Thoracic aorta (tissue), 2 donors: Measurements from ENCODE around the gene FBXO42. TPM values are rescaled to one million over a fixed set of nuclear protein-coding genes. Genes with fewer than 3 reads are reported as not detected.
"Not testable (repeated sequence)": the region's sequence is repeated elsewhere in the genome, so short reads cannot be mapped to it uniquely, and the experiment has no call there.

Source experiments
- ATAC-seq: fragments of 150-250 bp; one replicate; pipeline ENCODE4 v1.8.0; 2017; ENCODE audit warnings: low read depth; ENCODE audit not compliant: insufficient number of reproducible peaks, low FRiP score
- DNase-seq: peaks from one replicate; pipeline ENCODE4 v3.0.0-alpha.2; 2020; ENCODE audit warnings: low spot score
- H3K27ac ChIP-seq, 2 donors: fragments of 200-600 bp; sonication (generic); 1 replicate in 1 of 2; 2 replicates in 1 of 2; pipeline ENCODE4 v1.5.1; 2016; ENCODE audit warnings: mild to moderate bottlenecking in 2 of 2, moderate library complexity in 2 of 2
- H3K27me3 ChIP-seq: fragments of 200-600 bp; sonication (generic); replicated peaks from 2 replicates; pipeline ENCODE4 v1.6.0; 2016; ENCODE audit warnings: mild to moderate bottlenecking; ENCODE audit not compliant: insufficient read depth
- H3K36me3 ChIP-seq: fragments of 200-600 bp; sonication (generic); one replicate; pipeline ENCODE4 v1.5.1; 2016
- H3K4me1 ChIP-seq, 2 donors: fragments of 200-600 bp; sonication (generic); 1 replicate in 1 of 2; 2 replicates in 1 of 2; pipeline versions ENCODE4 v1.5.1 to v1.6.0; 2016; ENCODE audit warnings: low read depth in 2 of 2, mild to moderate bottlenecking in 1 of 2; ENCODE audit not compliant: control insufficient read depth in 1 of 2
- H3K4me3 ChIP-seq: fragments of 200-600 bp; sonication (generic); 2 replicates; pipeline ENCODE4 v1.5.1; 2016; ENCODE audit warnings: mild to moderate bottlenecking
- H3K9me3 ChIP-seq: fragments of 200-600 bp; sonication (generic); 2 replicates; pipeline ENCODE4 v1.5.1; 2016
- total RNA-seq, 2 donors: library from RNA; depleted of rRNA; stranded (reverse); fragments of >200 nt; gene quantifications; one replicate each; pipeline versions ENCODE4 v1.1.0 to v1.2.3, GENCODE V29; 2016
- TF ChIP-seq, protein P1 (sequence below): fragments of 200-600 bp; sonication (generic); IDR thresholded peaks from one replicate; pipeline ENCODE4 v1.5.1; 2019; ENCODE audit warnings: antibody characterized with exemption

FBXO42 gene
- total RNA-seq, 2 donors from 2014 or later: 71.2 to 72.2 TPM

DNA sequence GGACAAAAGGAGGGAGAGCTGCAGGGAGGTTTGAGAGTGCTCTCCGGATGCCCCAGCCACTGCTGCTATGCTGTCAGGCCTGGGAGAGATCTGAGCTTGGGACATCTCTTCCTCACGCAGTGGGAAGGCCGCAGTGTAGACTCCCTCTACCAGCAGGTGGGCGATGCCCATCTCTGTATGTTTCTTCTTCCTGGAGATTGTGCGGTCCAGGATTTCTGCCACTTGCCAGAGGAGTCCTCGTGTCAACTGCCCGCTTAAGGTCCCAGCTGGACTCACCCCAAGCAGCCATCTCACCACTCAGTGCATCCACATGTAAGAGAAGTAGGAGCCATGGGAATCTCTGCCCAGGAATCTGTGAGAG is 126.2 kb downstream of the FBXO42 start:
- H3K36me3 ChIP-seq: no peaks in the 10 kb centered on the region
- no peaks in the 10 kb centered on the region for H3K9me3 ChIP-seq
- DNase-seq (no peak), ATAC-seq (no peak)
- H3K4me1 ChIP-seq: peaks cover 0 to 8% of the 10 kb centered on the region in 2 donors
- no peaks in the 10 kb centered on the region for H3K27me3 ChIP-seq
- H3K27ac ChIP-seq: no peak overlapping the region
- TF ChIP-seq, protein P1, sequence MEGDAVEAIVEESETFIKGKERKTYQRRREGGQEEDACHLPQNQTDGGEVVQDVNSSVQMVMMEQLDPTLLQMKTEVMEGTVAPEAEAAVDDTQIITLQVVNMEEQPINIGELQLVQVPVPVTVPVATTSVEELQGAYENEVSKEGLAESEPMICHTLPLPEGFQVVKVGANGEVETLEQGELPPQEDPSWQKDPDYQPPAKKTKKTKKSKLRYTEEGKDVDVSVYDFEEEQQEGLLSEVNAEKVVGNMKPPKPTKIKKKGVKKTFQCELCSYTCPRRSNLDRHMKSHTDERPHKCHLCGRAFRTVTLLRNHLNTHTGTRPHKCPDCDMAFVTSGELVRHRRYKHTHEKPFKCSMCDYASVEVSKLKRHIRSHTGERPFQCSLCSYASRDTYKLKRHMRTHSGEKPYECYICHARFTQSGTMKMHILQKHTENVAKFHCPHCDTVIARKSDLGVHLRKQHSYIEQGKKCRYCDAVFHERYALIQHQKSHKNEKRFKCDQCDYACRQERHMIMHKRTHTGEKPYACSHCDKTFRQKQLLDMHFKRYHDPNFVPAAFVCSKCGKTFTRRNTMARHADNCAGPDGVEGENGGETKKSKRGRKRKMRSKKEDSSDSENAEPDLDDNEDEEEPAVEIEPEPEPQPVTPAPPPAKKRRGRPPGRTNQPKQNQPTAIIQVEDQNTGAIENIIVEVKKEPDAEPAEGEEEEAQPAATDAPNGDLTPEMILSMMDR: no peak
- no peak overlapping the region for H3K4me3 ChIP-seq

DNA sequence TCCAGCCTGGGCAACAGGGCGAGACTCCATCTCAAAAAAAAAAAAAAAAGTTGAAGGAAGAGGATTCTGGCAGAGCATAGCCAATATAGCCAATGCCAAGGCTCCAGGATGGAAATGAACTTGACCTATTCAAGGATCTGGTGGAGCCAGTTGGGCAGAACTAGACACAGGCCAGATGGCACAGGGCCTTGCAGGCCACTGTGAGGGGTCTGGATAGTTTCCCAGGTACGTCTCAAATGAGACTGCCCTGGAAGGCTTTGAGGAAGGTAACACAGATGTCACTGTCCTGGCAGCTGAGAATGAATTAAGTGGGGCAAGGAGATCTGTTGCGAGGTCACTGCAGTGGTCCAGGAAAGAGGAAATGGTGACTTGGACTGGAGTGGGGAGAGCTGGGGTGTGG is 127.8 kb downstream of the FBXO42 start:
- Histone ChIP-seq H3K9me3 (no peaks in the 10 kb centered on the region), H3K27me3 (no peaks in the 10 kb centered on the region), H3K27ac (no peak overlapping the region), H3K4me1 (peaks cover 0 to 8% of the 10 kb centered on the region in 2 donors), H3K4me3 (no peak overlapping the region), H3K36me3 (no peaks in the 10 kb centered on the region)
- no peak for ATAC-seq
- TF ChIP-seq, protein P1: no peak
- no peak for DNase-seq

DNA sequence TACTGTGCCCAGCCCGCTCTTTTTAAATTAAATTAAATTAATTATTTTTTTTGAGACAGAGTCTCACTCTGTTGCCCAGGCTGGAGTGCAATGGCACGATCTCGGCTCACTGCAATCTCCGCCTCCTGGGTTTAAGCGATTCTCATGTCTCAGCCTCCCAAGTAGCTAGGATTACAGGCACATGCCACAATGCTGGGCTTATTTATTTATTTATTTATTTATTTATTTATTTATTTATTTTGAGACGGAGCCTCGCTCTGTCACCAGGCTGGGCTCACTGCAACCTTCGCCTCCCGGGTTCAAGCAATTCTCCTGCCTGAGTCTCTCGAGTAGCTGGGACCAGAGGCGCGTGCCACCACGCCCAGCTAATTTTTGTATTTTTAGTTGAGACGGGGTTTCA is 129.6 kb downstream of the FBXO42 start:
- not testable (repeated sequence) for H3K9me3 ChIP-seq, H3K4me3 ChIP-seq, H3K4me1 ChIP-seq, DNase-seq, ATAC-seq, H3K27me3 ChIP-seq, H3K27ac ChIP-seq, H3K36me3 ChIP-seq

DNA sequence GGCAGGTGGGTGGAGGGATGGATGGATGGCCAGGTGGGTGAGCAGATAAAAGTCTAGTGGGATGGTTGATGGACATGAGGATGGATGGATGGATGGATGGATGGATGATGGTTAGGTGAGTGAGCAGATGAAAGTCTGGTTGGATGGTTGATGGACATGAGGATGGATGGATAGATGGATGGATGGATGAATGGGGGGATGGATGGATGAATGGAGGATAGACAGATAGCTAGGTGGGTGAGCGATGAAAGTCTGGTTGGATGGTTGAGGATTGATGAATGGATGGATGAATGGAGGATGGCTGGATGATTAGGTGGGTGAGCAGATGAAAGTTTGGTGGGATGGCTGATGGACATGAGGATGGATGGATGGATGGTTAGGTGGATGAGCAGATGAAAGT is 130.8 kb downstream of the FBXO42 start:
- ATAC-seq: no peak
- no peaks in the 10 kb centered on the region for H3K27me3 ChIP-seq
- no peak for DNase-seq
- peaks cover 0 to 6% of the 10 kb centered on the region in 2 donors for H3K4me1 ChIP-seq
- TF ChIP-seq, protein P1: no peak
- no peaks in the 10 kb centered on the region for H3K36me3 ChIP-seq
- no peak overlapping the region for H3K27ac ChIP-seq
- no peak overlapping the region for H3K4me3 ChIP-seq
- H3K9me3 ChIP-seq: no peaks in the 10 kb centered on the region

DNA sequence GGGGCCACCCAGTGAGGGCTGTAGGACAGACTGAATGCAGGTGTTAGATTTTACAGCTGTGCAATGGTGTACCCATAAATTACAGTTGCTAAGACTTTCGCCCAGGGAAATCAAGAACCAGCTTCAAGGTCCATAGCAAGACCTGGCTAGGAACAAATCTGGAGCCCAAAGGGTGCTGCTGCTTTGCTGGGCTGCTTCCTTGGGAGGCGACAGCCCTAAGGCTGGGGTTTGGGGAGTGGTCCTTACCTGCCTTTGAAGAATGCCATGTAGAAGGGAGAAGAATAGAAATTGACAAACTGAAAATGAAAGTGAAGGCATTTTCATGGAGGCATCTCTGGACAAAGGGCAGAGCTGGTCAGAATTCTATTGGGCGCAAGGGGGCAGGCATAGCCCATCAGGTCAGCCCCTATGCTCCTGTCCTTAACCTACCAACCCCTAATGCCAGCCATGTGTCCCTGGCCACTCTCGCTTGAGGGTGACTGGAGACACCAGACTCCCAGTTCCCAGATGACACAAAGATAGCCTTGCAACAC is 132.2 kb downstream of the FBXO42 start:
- H3K9me3 ChIP-seq: no peaks in the 10 kb centered on the region
- TF ChIP-seq, protein P1: no peak
- H3K27me3 ChIP-seq: no peaks in the 10 kb centered on the region
- no peak overlapping the region for H3K4me3 ChIP-seq
- no peak for DNase-seq
- no peak for ATAC-seq
- no peaks in the 10 kb centered on the region for H3K36me3 ChIP-seq
- no peak overlapping the region for H3K27ac ChIP-seq
- H3K4me1 ChIP-seq: peaks cover 0 to 13% of the 10 kb centered on the region in 2 donors

DNA sequence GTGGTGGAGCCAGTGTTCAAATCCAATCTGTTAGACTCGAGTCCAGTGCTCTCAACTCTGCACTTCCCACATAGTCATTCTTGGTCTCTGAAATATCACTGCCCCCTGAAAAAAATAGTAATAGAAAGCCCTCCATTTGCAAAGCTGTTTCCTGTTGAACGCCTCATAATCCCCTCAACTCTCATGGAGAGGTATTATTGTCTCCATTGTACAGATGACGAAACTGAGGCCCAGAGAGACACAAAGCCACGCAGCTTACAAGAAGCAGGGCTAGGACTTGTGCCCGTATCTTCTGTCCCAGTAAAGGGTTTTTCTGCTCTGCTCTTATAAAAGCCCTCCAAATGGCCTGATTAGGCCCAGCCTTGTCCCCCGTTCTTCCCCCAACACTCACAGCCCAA is 133.6 kb downstream of the FBXO42 start:
- TF ChIP-seq, protein P1: no peak
- no peak for ATAC-seq
- DNase-seq: no peak
- Histone ChIP-seq H3K27ac (no peak overlapping the region), H3K4me3 (no peak overlapping the region), H3K27me3 (no peaks in the 10 kb centered on the region), H3K4me1 (peaks cover 0 to 13% of the 10 kb centered on the region in 2 donors), H3K36me3 (no peaks in the 10 kb centered on the region), H3K9me3 (no peaks in the 10 kb centered on the region)
